Measurements from ENCODE around the gene KRT3.

DNA sequence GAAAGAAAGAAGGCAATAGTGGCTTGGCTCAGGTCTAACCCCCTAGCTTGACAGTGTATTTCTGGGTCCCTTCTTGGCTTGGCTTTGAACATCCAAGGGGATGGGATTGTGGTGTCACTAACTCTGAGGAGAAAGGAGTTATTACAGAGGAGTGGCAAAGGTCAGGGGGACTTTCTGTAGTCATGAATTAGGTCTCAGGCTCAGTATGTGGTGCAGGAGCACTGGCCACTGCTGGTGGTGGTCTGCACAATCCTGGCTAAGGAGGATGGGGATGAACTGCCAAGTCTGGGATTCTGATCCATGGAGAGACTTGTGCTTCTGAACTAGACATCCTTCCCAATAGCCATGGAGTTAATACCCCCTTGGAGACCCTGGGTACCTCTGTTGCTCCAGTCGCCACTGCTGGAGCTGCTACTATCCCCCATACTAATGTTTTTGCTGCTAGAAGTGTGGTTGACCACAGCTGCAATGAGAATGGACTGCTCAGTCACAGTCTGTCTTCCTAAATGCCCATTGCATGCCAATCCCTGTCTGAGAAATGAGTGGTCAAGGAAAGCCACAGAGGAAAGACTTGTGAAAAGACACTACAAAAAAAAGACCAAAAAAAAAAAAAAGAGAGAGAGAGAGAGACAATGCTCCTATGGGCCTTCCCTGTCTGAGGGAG, 51.3 kb downstream of the KRT3 start:
- TF ChIP-seq, protein P1, sequence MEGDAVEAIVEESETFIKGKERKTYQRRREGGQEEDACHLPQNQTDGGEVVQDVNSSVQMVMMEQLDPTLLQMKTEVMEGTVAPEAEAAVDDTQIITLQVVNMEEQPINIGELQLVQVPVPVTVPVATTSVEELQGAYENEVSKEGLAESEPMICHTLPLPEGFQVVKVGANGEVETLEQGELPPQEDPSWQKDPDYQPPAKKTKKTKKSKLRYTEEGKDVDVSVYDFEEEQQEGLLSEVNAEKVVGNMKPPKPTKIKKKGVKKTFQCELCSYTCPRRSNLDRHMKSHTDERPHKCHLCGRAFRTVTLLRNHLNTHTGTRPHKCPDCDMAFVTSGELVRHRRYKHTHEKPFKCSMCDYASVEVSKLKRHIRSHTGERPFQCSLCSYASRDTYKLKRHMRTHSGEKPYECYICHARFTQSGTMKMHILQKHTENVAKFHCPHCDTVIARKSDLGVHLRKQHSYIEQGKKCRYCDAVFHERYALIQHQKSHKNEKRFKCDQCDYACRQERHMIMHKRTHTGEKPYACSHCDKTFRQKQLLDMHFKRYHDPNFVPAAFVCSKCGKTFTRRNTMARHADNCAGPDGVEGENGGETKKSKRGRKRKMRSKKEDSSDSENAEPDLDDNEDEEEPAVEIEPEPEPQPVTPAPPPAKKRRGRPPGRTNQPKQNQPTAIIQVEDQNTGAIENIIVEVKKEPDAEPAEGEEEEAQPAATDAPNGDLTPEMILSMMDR (IDR thresholded peaks at IDR 0.05; ENCODE audit: borderline replicate concordance, extremely low read depth, low read length, poor library complexity, severe bottlenecking), result no peak
- no peak for TF ChIP-seq EZH2 (IDR thresholded peaks at IDR 0.05; ENCODE audit: borderline replicate concordance, low read depth, low read length, severe bottlenecking)
